ENCODE results near the gene NR1I3.

DNA sequence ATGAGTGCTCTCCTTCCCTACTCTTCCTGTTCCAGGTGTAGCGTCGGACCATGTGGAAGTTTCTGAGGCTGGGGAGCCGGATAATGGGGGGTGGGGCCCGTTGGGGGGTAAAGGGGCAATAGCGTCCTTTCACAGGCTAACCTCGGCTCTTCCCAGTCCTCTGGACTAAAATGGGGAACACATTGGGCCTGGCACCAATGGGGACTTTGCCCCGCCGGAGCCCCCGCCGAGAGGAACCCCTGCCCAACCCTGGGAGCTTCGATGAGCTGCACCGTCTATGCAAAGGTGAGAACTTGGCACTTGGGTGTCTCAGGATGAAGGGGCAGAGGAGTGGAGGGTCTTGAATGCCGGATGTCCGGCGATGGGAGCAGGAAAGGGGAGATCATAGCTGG, 11.7 kb downstream of the NR1I3 start:
- TF ChIP-seq, protein P1, sequence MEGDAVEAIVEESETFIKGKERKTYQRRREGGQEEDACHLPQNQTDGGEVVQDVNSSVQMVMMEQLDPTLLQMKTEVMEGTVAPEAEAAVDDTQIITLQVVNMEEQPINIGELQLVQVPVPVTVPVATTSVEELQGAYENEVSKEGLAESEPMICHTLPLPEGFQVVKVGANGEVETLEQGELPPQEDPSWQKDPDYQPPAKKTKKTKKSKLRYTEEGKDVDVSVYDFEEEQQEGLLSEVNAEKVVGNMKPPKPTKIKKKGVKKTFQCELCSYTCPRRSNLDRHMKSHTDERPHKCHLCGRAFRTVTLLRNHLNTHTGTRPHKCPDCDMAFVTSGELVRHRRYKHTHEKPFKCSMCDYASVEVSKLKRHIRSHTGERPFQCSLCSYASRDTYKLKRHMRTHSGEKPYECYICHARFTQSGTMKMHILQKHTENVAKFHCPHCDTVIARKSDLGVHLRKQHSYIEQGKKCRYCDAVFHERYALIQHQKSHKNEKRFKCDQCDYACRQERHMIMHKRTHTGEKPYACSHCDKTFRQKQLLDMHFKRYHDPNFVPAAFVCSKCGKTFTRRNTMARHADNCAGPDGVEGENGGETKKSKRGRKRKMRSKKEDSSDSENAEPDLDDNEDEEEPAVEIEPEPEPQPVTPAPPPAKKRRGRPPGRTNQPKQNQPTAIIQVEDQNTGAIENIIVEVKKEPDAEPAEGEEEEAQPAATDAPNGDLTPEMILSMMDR (IDR thresholded peaks at IDR 0.05) = no peak
- TF ChIP-seq EZH2 (IDR thresholded peaks at IDR 0.05; ENCODE audit: borderline replicate concordance, insufficient read depth, low read depth, low read length, poor library complexity, severe bottlenecking) = no peak
